MM.1S (cell line): ENCODE results near the gene PRR20G.

Source experiments
- CTCF ChIP-seq: fragments of 300-600 bp; sonication (generic); IDR thresholded peaks from 2 replicates; pipeline ENCODE4 v1.5.1; 2016; ENCODE audit warnings: antibody characterized with exemption, low read length, mixed read lengths
- EZH2 ChIP-seq: fragments of 300-600 bp; sonication (generic); optimal IDR thresholded peaks from 2 replicates; pipeline ENCODE3; 2017; ENCODE audit warnings: low read depth, mild to moderate bottlenecking, antibody characterized with exemption, low read length, mixed read lengths

GRCh38 chr3:127276995-127277394 is 10.9 kb downstream of the PRR20G start:
- TF ChIP-seq EZH2 (no peak), CTCF (no peak)
